ENCODE data around the gene TENM4.

Gene TENM4

GRCh38 chr11:79471071-79471844 lies 30.4 kb upstream of the TENM4 start:
- no peak overlapping the region for H3K4me3 Mint-ChIP-seq
- TF ChIP-seq CTCF (IDR thresholded peaks at IDR 0.05) = no peak
- H3K27ac Mint-ChIP-seq = no peak overlapping the region
- peaks cover 27% of the 10 kb centered on the region for H3K27me3 Mint-ChIP-seq (ENCODE audit: low read depth, poor library complexity)
- H3K9me3 Mint-ChIP-seq = peaks cover 15% of the 10 kb centered on the region
- peaks cover 21% of the 10 kb centered on the region for H3K4me1 Mint-ChIP-seq
- H3K36me3 Mint-ChIP-seq (ENCODE audit: low read depth) = no peaks in the 10 kb centered on the region
- no peak for DNase-seq

- Mint-ChIP-seq H3K36me3 (ENCODE audit: low read depth) (no peaks in the 10 kb centered on the region), H3K27me3 (ENCODE audit: low read depth, poor library complexity) (peaks cover 27% of the 10 kb centered on the region), H3K4me3 (no peak overlapping the region), H3K9me3 (peaks cover 6% of the 10 kb centered on the region), H3K27ac (no peak overlapping the region), H3K4me1 (peaks cover 21% of the 10 kb centered on the region)
- no peak for TF ChIP-seq CTCF (IDR thresholded peaks at IDR 0.05)
- no peak for DNase-seq
Measured at GRCh38 chr11:79470161-79470560, 29.3 kb upstream of the TENM4 start.

- no peaks in the 10 kb centered on the region for H3K36me3 Mint-ChIP-seq (ENCODE audit: low read depth)
- no peak overlapping the region for H3K27ac Mint-ChIP-seq
- no peak for TF ChIP-seq CTCF (IDR thresholded peaks at IDR 0.05)
- no peaks in the 10 kb centered on the region for H3K9me3 Mint-ChIP-seq
- peaks cover 20% of the 10 kb centered on the region for H3K4me1 Mint-ChIP-seq
- DNase-seq = no peak
- H3K4me3 Mint-ChIP-seq = no peak overlapping the region
- H3K27me3 Mint-ChIP-seq (ENCODE audit: low read depth, poor library complexity) = peaks cover 23% of the 10 kb centered on the region
Measured at GRCh38 chr11:79467761-79468160, 26.9 kb upstream of the TENM4 start.

GRCh38 chr11:79466411-79466810 lies 25.6 kb upstream of the TENM4 start:
- Mint-ChIP-seq H3K4me1 (peaks cover 17% of the 10 kb centered on the region), H3K27ac (no peak overlapping the region), H3K4me3 (no peak overlapping the region), H3K9me3 (no peaks in the 10 kb centered on the region), H3K36me3 (ENCODE audit: low read depth) (no peaks in the 10 kb centered on the region), H3K27me3 (ENCODE audit: low read depth, poor library complexity) (peaks cover 19% of the 10 kb centered on the region)
- DNase-seq = no peak
- TF ChIP-seq CTCF (IDR thresholded peaks at IDR 0.05) = no peak

- DNase-seq = no peak
- Mint-ChIP-seq H3K36me3 (ENCODE audit: low read depth) (no peaks in the 10 kb centered on the region), H3K9me3 (no peaks in the 10 kb centered on the region), H3K27ac (no peak overlapping the region), H3K4me1 (peaks cover 16% of the 10 kb centered on the region), H3K27me3 (ENCODE audit: low read depth, poor library complexity) (peaks cover 7% of the 10 kb centered on the region), H3K4me3 (no peak overlapping the region)
- TF ChIP-seq CTCF (IDR thresholded peaks at IDR 0.05) = no peak
Measured at GRCh38 chr11:79465160-79465559, 24.3 kb upstream of the TENM4 start.

All from nephron progenitor cell (in vitro differentiated cells).